ENCODE measurements around the gene HOXC11.
A peak's percentile ranks its signal among the peaks of the same experiment; 100 is the strongest.

HOXC11 gene

GRCh38 chr12:53968214-53969127, 4.5 kb upstream of the HOXC11 start:
- H3K4me3 ChIP-seq, result peak overlapping the region; percentile 62 to 77
- H3K9me3 ChIP-seq, result no peaks in the 10 kb centered on the region
- no peak for DNase-seq
- no peaks in the 10 kb centered on the region for H3K36me3 ChIP-seq
- H3K27ac ChIP-seq, result peak overlapping the region; percentile 94 to 95
- TF ChIP-seq CTCF (IDR thresholded peaks at IDR 0.05), result no peak
- intact Hi-C loops (cut with DNase I; ENCODE audit: low total_unique reads), result no loop called here
- no peaks in the 10 kb centered on the region for H3K27me3 ChIP-seq
- H3K4me1 ChIP-seq, result peaks cover 0 to 50% (median 21%) of the 10 kb centered on the region in 4 donors

- Histone ChIP-seq H3K36me3 (no peaks in the 10 kb centered on the region), H3K27me3 (no peaks in the 10 kb centered on the region), H3K9me3 (no peaks in the 10 kb centered on the region), H3K4me1 (peaks cover 0 to 46% (median 27%) of the 10 kb centered on the region in 4 donors), H3K27ac (peak overlapping the region; percentile 94 to 95), H3K4me3 (peak overlapping the region in 1 of 2 donors; percentile 77)
- no peak for TF ChIP-seq CTCF (IDR thresholded peaks at IDR 0.05)
- intact Hi-C loops (cut with DNase I; ENCODE audit: low total_unique reads), result loop anchor here (10.0 kb wide), 1 partner anchor 395 kb away; the partner anchor contains the start of gene GPR84
- DNase-seq, result peak; percentile 68 to 80
Observed at GRCh38 chr12:53969588-53970259, 3.2 kb upstream of the HOXC11 start.

GRCh38 chr12:53970451-53970850, 2.5 kb upstream of the HOXC11 start:
- H3K27ac ChIP-seq, result no peak overlapping the region
- H3K4me3 ChIP-seq, result no peak overlapping the region
- H3K27me3 ChIP-seq, result no peaks in the 10 kb centered on the region
- no peak for DNase-seq
- no peaks in the 10 kb centered on the region for H3K9me3 ChIP-seq
- intact Hi-C loops (cut with DNase I; ENCODE audit: low total_unique reads), result loop anchor here (10.0 kb wide), 1 partner anchor 394 kb away; the partner anchor contains the start of gene GPR84
- H3K4me1 ChIP-seq, result peaks cover 0 to 46% (median 29%) of the 10 kb centered on the region in 4 donors
- H3K36me3 ChIP-seq, result no peaks in the 10 kb centered on the region
- no peak for TF ChIP-seq CTCF (IDR thresholded peaks at IDR 0.05)

GRCh38 chr12:53971129-53971528, 1.8 kb upstream of the HOXC11 start:
- Histone ChIP-seq H3K36me3 (no peaks in the 10 kb centered on the region), H3K27ac (peak overlapping the region; percentile 93 to 98), H3K4me1 (peaks cover 0 to 49% (median 32%) of the 10 kb centered on the region in 4 donors), H3K9me3 (no peaks in the 10 kb centered on the region), H3K27me3 (no peaks in the 10 kb centered on the region), H3K4me3 (no peak overlapping the region)
- TF ChIP-seq CTCF (IDR thresholded peaks at IDR 0.05), result no peak
- intact Hi-C loops (cut with DNase I; ENCODE audit: low total_unique reads), result loop anchor here (10.0 kb wide), 1 partner anchor 394 kb away; the partner anchor contains the start of gene GPR84
- no peak for DNase-seq

- Histone ChIP-seq H3K9me3 (no peaks in the 10 kb centered on the region), H3K4me1 (peaks cover 0 to 54% (median 36%) of the 10 kb centered on the region in 4 donors), H3K27me3 (no peaks in the 10 kb centered on the region), H3K36me3 (no peaks in the 10 kb centered on the region), H3K4me3 (peak overlapping the region; percentile 75 to 85), H3K27ac (peak overlapping the region; percentile 93 to 98)
- no peak for DNase-seq
- no peak for TF ChIP-seq CTCF (IDR thresholded peaks at IDR 0.05)
- intact Hi-C loops (cut with DNase I; ENCODE audit: low total_unique reads), result loop anchor here (10.0 kb wide), 1 partner anchor 393 kb away; the partner anchor contains the start of gene GPR84
Observed at GRCh38 chr12:53971686-53972085, 1.2 kb upstream of the HOXC11 start.

Data from tibial artery (tissue), 4 donors.